GM20000 (cell line): ENCODE measurements around the gene GRAMD4.

Experiments used
- DNase-seq: peaks from one replicate; pipeline ENCODE4 v3.0.0; 2012; ENCODE audit warnings: low spot score
- CTCF ChIP-seq: IDR thresholded peaks from 2 replicates; pipeline ENCODE4 v1.5.1; 2012; ENCODE audit warnings: mild to moderate bottlenecking, control low read depth; ENCODE audit errors: extremely low read depth, missing control alignments

Gene GRAMD4

GRCh38 chr22:46635756-46636155 is 15.6 kb downstream of the GRAMD4 start:
- no peak for TF ChIP-seq CTCF

GRCh38 chr22:46636221-46637002 is 16.2 kb downstream of the GRAMD4 start:
- DNase-seq: no peak
- TF ChIP-seq CTCF: no peak

More at GRCh38 chr22:46635756-46636155, 15.6 kb downstream of the GRAMD4 start:
- no peak for DNase-seq

- TF ChIP-seq CTCF: no peak
- no peak for DNase-seq
These were observed 17.8 kb downstream of the GRAMD4 start for GRCh38 chr22:46637711-46638600.

- no peak for DNase-seq
- no peak for TF ChIP-seq CTCF
These were observed 18.6 kb downstream of the GRAMD4 start for GRCh38 chr22:46638601-46639431.

GRCh38 chr22:46639843-46640242 is 19.7 kb downstream of the GRAMD4 start:
- TF ChIP-seq CTCF: no peak
- no peak for DNase-seq

GRCh38 chr22:46640293-46641055 is 20.3 kb downstream of the GRAMD4 start:
- TF ChIP-seq CTCF: no peak

More at GRCh38 chr22:46640293-46641055, 20.3 kb downstream of the GRAMD4 start:
- DNase-seq: no peak
